NT2/D1 (cell line): ENCODE results near the gene TBC1D5.

ENCODE experiments used
- SUZ12 ChIP-seq: IDR thresholded peaks from 2 replicates; pipeline ENCODE4 v1.6.1; 2011; ENCODE audit not compliant: insufficient read length, insufficient read depth; ENCODE audit errors: extremely low read depth
- YY1 ChIP-seq: IDR thresholded peaks from 2 replicates; pipeline ENCODE4 v1.6.1; 2011; ENCODE audit not compliant: insufficient read length, insufficient read depth
- ZNF274 ChIP-seq: IDR thresholded peaks from 2 replicates; pipeline ENCODE4 v1.6.1; 2011; ENCODE audit warnings: mild to moderate bottlenecking, low read depth, low read length

- TF ChIP-seq SUZ12: no peak
- TF ChIP-seq ZNF274: no peak
- no peak for TF ChIP-seq YY1
Observed at GRCh38 chr3:17302774-17303173, 439.7 kb downstream of the TBC1D5 start.
